Astrocyte (in vitro differentiated cells and primary cell): ENCODE measurements around the gene FGFR4. TPM values are rescaled to one million over a fixed set of nuclear protein-coding genes. Genes with fewer than 3 reads are reported as not detected.
A peak's percentile ranks its signal among the peaks of the same experiment; 100 is the strongest.

ENCODE experiments used
- DNase-seq: peaks from one replicate; pipeline ENCODE4 v3.0.0-alpha.2; 2010; ENCODE audit warnings: low read depth
- FAIRE-seq: peaks from 2 replicates; lab custom pipeline; 2011; peaks lifted over from hg19 to GRCh38; lab: Jason Lieb, UNC
- H2AFZ ChIP-seq: 2 replicates; pipeline ENCODE4 v1.6.0; 2012; ENCODE audit warnings: low read depth, low read length, inconsistent platforms
- H3K27ac ChIP-seq: 2 replicates; pipeline ENCODE4 v1.5.1; 2011; ENCODE audit warnings: low read depth, low read length, inconsistent platforms
- H3K27me3 ChIP-seq: 2 replicates; pipeline ENCODE4 v1.6.0; 2011; ENCODE audit warnings: low read length, inconsistent platforms; ENCODE audit not compliant: insufficient read depth
- H3K36me3 ChIP-seq: 2 replicates; pipeline ENCODE4 v1.5.1; 2011; ENCODE audit warnings: low read length, inconsistent platforms; ENCODE audit not compliant: insufficient read depth
- H3K4me1 ChIP-seq: 2 replicates; pipeline ENCODE4 v1.5.1; 2011; ENCODE audit warnings: low read length, inconsistent platforms; ENCODE audit not compliant: insufficient read depth
- H3K4me2 ChIP-seq: 2 replicates; pipeline ENCODE4 v1.6.0; 2012; ENCODE audit warnings: low read length, inconsistent platforms
- H3K4me3 ChIP-seq: 2 replicates; pipeline ENCODE4 v1.5.1; 2011; ENCODE audit warnings: low read depth, mild to moderate bottlenecking, low read length, inconsistent platforms; ENCODE audit not compliant: insufficient read depth
- H3K79me2 ChIP-seq: 2 replicates; pipeline ENCODE4 v1.6.0; 2012; ENCODE audit warnings: mild to moderate bottlenecking, low read length, inconsistent platforms; ENCODE audit not compliant: insufficient read depth
- H3K9ac ChIP-seq: 2 replicates; pipeline ENCODE4 v1.6.0; 2012; ENCODE audit warnings: mild to moderate bottlenecking, low read length, inconsistent platforms
- H3K9me3 ChIP-seq: 2 replicates; pipeline ENCODE4 v1.5.1; 2012; ENCODE audit warnings: low read depth, mild to moderate bottlenecking, low read length, inconsistent platforms; ENCODE audit not compliant: insufficient read depth
- H4K20me1 ChIP-seq: 2 replicates; pipeline ENCODE4 v1.6.0; 2012; ENCODE audit warnings: low read length, inconsistent platforms; ENCODE audit not compliant: insufficient read depth
- H3K27ac Mint-ChIP-seq: one replicate; pipeline ENCODE4 v1.8.0; 2021; ENCODE audit warnings: mild to moderate bottlenecking, mixed read lengths; ENCODE audit not compliant: unreplicated experiment
- H3K27me3 Mint-ChIP-seq: one replicate; pipeline ENCODE4 v1.8.0; 2021; ENCODE audit warnings: low read depth, mixed read lengths; ENCODE audit not compliant: unreplicated experiment
- H3K36me3 Mint-ChIP-seq: one replicate; pipeline ENCODE4 v1.8.0; 2021; ENCODE audit warnings: low read depth, mixed read lengths; ENCODE audit not compliant: unreplicated experiment
- H3K4me1 Mint-ChIP-seq: one replicate; pipeline ENCODE4 v1.8.0; 2021; ENCODE audit warnings: low read depth, mixed read lengths; ENCODE audit not compliant: unreplicated experiment
- H3K4me3 Mint-ChIP-seq: one replicate; pipeline ENCODE4 v1.8.0; 2021; ENCODE audit warnings: mild to moderate bottlenecking, moderate library complexity, mixed read lengths; ENCODE audit not compliant: unreplicated experiment
- H3K9me3 Mint-ChIP-seq: one replicate; pipeline ENCODE4 v1.8.0; 2021; ENCODE audit warnings: mild to moderate bottlenecking, mixed read lengths; ENCODE audit not compliant: unreplicated experiment
- CTCF ChIP-seq: IDR thresholded peaks from 2 replicates; pipeline ENCODE4 v1.5.1; 2011; ENCODE audit warnings: low read depth, mild to moderate bottlenecking, inconsistent platforms, low read length, moderate library complexity; ENCODE audit not compliant: insufficient read depth
- EZH2 ChIP-seq: IDR thresholded peaks from 2 replicates; pipeline ENCODE4 v1.6.1; 2012; ENCODE audit warnings: mild to moderate bottlenecking, low read length, inconsistent platforms; ENCODE audit not compliant: insufficient read depth
- total RNA-seq: library from RNA; stranded (reverse); gene quantifications from 2 replicates; pipeline ENCODE4 v1.2.1, GENCODE V29; 2021

FGFR4 gene
- total RNA-seq, 1 donor from 2014 or later, result 4.8 TPM

GRCh38 chr5:177131352-177132135 is 44.8 kb downstream of the FGFR4 start:
- DNase-seq (no peak), FAIRE-seq (no peak)
- Mint-ChIP-seq H3K36me3 (peaks cover 4% of the 10 kb centered on the region), H3K27me3 (peaks cover 4% of the 10 kb centered on the region), H3K4me3 (peak overlapping the region; percentile 46), H3K4me1 (peaks cover 21% of the 10 kb centered on the region), H3K27ac (peak overlapping the region; percentile 16), H3K9me3 (no peaks in the 10 kb centered on the region)
- peaks cover 16% of the 10 kb centered on the region for H3K36me3 ChIP-seq
- peaks cover 21% of the 10 kb centered on the region for H3K79me2 ChIP-seq
- H3K9me3 ChIP-seq, result no peaks in the 10 kb centered on the region
- H3K27me3 ChIP-seq, result no peaks in the 10 kb centered on the region
- H3K27ac ChIP-seq, result no peak overlapping the region
- no peak overlapping the region for H3K4me3 ChIP-seq
- peaks cover 4% of the 10 kb centered on the region for H4K20me1 ChIP-seq
- no peak overlapping the region for H3K4me2 ChIP-seq
- no peak overlapping the region for H3K9ac ChIP-seq
- H3K4me1 ChIP-seq, result peaks cover 22% of the 10 kb centered on the region
- TF ChIP-seq CTCF (no peak), EZH2 (no peak)
- H2AFZ ChIP-seq, result peak overlapping the region; percentile 48

- peaks cover 12% of the 10 kb centered on the region for H4K20me1 ChIP-seq
- no peak for DNase-seq
- Mint-ChIP-seq H3K27me3 (peaks cover 3% of the 10 kb centered on the region), H3K27ac (no peak overlapping the region), H3K4me3 (no peak overlapping the region), H3K4me1 (peaks cover 23% of the 10 kb centered on the region), H3K9me3 (no peaks in the 10 kb centered on the region), H3K36me3 (peaks cover 4% of the 10 kb centered on the region)
- no peak overlapping the region for H3K27ac ChIP-seq
- TF ChIP-seq CTCF (no peak), EZH2 (no peak)
- no peaks in the 10 kb centered on the region for H3K27me3 ChIP-seq
- peaks cover 30% of the 10 kb centered on the region for H3K4me1 ChIP-seq
- peak overlapping the region; percentile 85 for H3K4me2 ChIP-seq
- no peaks in the 10 kb centered on the region for H3K9me3 ChIP-seq
- H3K79me2 ChIP-seq, result peaks cover 30% of the 10 kb centered on the region
- H2AFZ ChIP-seq, result peak overlapping the region; percentile 98
- H3K4me3 ChIP-seq, result peak overlapping the region; percentile 67
- H3K36me3 ChIP-seq, result peaks cover 23% of the 10 kb centered on the region
- FAIRE-seq, result no peak
- H3K9ac ChIP-seq, result peak overlapping the region; percentile 83
Measured at GRCh38 chr5:177132136-177133095, 45.7 kb downstream of the FGFR4 start.
